SKM-1 (cell line): ENCODE data around the gene TECPR1.

Experiments
- DNase-seq: peaks from one replicate; lab custom pipeline; 2025; ENCODE audit not compliant: unreplicated experiment; lab: John Stamatoyannopoulos, UW

The TECPR1 gene, protein sequence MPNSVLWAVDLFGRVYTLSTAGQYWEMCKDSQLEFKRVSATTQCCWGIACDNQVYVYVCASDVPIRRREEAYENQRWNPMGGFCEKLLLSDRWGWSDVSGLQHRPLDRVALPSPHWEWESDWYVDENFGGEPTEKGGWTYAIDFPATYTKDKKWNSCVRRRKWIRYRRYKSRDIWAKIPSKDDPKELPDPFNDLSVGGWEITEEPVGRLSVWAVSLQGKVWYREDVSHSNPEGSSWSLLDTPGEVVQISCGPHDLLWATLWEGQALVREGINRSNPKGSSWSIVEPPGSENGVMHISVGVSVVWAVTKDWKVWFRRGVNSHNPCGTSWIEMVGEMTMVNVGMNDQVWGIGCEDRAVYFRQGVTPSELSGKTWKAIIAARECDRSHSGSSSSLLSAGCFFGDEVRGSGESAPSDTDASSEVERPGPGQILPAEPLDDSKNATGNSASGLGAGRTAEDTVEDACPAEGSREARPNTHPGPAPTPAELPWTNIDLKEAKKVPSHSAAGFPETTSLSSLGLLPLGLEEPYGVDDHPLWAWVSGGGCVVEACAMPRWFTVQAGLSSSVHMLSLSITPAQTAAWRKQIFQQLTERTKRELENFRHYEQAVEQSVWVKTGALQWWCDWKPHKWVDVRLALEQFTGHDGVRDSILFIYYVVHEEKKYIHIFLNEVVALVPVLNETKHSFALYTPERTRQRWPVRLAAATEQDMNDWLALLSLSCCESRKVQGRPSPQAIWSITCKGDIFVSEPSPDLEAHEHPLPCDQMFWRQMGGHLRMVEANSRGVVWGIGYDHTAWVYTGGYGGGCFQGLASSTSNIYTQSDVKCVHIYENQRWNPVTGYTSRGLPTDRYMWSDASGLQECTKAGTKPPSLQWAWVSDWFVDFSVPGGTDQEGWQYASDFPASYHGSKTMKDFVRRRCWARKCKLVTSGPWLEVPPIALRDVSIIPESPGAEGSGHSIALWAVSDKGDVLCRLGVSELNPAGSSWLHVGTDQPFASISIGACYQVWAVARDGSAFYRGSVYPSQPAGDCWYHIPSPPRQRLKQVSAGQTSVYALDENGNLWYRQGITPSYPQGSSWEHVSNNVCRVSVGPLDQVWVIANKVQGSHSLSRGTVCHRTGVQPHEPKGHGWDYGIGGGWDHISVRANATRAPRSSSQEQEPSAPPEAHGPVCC

DNA sequence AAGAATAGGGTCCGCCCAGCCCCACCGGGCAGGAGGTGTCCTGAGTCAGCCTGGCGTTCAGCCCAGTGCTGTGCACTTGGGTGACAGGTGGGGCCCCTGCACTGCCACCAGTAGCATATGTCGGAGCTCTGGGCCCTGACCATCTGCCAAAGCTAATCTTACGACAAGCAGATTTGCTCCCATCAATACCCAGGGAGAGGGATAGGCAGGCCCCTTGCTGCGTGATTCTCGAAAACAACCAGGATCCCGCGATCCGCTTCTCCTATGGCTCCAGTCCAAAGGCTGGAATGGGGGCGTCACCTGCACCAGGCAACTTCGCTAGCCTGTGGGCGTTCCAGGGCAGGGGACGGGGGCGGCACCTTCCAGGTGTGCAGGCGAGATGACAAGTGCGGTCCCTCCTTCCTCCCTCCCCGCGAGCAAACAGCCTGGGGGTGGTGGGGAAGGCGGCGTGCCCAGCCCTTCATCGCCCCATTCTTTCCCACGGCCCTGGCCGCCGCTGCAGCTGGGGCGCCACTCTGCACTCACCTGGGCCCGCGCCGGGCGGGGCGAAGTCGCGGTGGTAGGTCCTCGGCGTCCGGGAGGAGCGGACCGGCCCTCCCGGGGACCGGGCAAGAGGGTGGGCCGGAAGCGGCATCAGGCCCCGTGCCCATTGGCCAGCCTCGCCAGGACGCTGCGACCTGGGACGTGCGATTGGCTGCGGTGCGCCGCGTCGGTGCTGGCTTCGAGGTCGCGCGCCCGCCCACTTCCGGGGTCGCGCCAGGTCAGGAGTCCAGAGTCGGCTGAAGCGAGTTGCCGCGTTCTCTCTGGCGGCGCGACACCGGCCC, at the start of gene TECPR1:
TSS of gene TECPR1 (minus strand) at position 632 of the 824 bp plus-strand sequence. CDS start 6,086 bp downstream, outside the sequence.
- peak; percentile 77 for DNase-seq

DNA sequence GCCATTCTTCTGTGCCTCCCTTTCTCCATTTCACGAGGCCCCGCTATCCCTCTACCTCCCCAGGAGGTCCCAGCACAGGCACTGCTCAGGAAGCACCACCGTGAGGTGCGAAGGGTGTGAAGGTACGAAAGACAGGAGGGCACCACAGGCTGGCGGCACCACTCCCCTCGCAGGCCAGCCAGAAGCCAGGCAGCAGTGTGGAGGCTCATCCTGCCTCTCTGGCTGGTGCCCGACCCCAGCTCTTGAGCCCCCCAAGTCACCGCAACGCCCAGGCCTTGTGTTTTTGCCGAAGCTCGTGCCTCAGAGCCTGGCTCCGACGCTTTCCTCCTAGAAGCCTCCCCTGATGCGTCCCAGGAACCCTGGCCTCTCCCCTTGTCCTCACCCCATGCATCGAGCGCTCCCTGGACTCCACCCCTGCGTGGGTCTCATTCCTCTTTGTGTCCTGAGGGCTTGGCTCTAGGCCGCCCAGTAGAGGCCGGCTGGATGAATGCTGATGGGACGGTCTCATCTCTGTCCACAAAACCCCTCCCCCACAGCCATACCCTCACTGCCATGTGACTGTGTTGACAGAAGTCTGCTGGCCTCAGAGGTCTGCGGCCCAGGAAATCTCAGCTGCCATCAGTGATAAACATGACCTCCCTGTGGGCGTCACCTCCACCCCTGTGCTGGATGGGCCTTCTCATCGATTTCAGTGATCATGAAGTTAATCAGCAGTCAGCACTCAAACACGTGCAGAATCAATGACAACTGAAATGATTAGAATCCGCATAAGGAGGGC, 48.8 kb upstream of the TECPR1 start:
- no peak for DNase-seq

DNA sequence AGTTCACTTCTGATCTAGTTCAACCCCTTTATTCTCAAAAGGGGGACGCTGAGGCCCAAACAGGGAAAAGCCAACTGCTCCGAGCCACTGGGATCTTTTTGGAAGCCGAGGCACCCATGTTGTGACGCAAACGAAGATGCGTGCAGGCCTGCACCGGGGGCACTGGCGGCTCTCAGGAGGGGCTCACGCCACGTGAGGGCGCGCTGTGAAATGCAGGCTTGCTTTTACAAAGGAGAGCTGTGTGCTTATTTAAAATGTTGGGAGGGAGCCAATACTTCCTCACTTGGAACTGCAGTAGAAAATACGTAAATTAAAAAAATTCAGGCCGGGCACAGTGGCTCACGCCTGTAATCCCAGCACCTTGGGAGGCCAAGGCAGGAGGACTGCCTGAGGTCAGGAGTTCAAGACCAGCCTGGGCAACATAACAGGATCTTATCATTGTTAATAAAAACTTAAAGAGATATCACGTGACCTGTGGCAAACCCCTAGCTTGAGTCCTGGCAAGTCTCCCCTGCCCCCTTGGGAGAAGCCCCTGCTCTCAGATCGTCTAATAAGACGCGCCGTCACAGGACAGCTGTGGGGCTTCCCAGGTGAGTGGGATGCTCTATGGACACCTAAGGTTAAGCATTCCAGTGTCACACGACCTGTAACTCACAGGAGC, 45.7 kb upstream of the TECPR1 start:
- no peak for DNase-seq

GRCh38 chr7:98296833-98297232, 44.8 kb upstream of the TECPR1 start:
- DNase-seq = no peak

DNA sequence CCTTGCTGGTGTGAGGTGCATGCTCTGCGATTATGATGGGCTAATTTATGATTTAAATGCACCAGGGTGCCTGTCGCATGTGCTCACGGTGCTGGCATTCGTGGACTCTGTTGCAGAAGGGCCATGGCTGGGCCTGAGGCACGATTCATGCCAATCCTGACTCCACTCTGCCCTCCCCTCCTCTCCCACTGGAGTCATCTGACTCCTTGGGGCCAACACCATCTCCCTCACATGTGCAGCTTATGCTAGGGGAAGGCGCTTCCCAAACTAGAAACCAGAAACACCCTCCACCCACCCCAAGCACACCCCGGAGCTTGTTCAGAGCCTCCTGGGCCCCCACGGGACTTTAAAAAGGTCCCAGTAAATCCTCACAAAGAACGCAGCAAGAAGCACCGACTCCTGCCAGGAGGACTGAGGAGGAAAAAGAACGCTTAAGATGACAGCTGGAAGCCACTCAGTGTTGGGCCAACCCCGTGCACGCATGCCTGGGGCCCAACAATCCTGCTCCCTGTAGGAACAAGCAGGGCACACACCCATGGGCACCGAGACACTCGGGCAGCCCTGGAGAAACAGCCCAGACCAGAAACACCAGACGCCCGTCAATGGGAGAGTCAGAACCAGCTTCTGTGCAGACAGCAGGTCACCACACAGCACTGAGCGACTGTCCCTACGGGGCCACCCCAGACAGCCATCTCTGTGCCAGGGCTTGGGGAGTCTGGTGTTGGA, 43.6 kb upstream of the TECPR1 start:
- no peak for DNase-seq

- no peak for DNase-seq
These were observed 42.9 kb upstream of the TECPR1 start for GRCh38 chr7:98294798-98295382.

- no peak for DNase-seq
These were observed 42.3 kb upstream of the TECPR1 start for GRCh38 chr7:98294326-98294725.

GRCh38 chr7:98293746-98294145, 41.7 kb upstream of the TECPR1 start:
- no peak for DNase-seq

DNA sequence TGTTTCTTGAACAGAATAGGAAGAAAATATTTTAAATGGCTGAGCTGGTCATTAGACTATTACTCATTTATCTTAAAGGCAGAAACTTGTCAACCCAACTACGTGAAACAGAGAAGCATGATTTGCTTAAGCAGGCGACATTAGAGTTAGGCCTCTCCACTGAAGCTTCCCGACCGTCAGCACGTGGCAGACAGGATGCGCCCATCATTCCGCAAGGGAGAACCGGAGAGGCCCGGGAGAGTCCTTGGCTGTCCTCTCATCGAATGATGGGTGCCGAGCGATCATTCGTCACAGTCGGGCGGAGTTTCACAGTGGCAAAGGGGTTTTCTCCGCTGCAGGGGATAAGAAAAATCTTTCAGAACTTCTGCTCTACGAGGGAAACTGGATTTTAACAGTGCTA, 41.2 kb upstream of the TECPR1 start:
- no peak for DNase-seq

DNA sequence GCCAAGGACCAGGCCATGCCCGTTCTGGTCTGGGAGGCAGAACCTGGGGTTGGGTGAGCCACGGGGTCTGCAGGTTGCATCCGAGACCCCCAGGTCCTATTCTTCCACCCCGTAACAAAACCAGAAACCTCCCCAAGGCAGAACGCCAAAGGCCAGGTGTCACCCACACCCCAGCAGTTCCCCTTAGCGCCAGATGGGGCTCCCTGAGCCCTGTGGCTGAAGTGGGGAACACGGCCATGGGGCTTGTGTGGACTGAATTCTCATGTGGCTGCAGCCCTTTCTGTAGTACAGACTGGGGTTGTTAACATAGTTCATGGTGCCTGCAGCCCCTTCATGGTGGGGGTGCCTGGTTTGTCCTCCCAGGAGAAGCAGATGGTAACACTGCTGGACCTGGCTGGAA, 39.7 kb upstream of the TECPR1 start:
- no peak for DNase-seq

GRCh38 chr7:98289333-98289875, 37.4 kb upstream of the TECPR1 start:
- no peak for DNase-seq

GRCh38 chr7:98288064-98288823, 36.2 kb upstream of the TECPR1 start:
- DNase-seq = no peak

GRCh38 chr7:98287486-98287959, 35.5 kb upstream of the TECPR1 start:
- DNase-seq = no peak

GRCh38 chr7:98286701-98287485, 34.9 kb upstream of the TECPR1 start:
- DNase-seq = no peak

DNA sequence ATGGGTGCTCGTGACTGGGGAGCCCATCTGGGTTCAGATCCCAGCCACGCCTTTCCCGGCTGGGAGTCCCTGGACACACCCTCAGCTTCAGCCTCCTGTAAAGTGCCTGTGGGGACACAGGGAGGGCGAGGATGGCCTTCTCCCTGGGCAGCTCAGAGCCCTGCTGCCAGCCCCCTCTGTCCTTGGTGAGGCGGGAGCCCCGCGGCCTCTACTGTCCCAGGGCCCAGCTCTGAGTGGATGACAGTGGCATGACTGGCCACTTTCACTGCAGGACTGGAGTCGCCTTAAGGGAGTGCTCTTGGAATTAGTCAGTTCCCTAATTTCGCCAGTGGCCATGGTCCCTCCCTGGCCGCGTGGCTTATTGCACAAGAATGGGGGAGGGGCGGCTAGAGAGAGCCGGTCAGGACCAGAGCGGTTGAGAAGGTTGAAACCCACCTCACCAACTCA, 34.1 kb upstream of the TECPR1 start:
- DNase-seq = peak; percentile 42
